ENCODE results near the gene GATAD2B.

GATAD2B gene

GRCh38 chr1:153934746-153935145, 12.0 kb upstream of the GATAD2B start:
- DNase-seq (ENCODE audit: extremely low spot score) = no peak
- ChIA-PET CTCF (interaction anchor here (3.4 kb wide), 1 partner anchor 11 kb away, joined by 15 read pairs; the partner anchor contains the start of gene DENND4B), POLR2A (no interaction called here)
- TF ChIP-seq CTCF (IDR thresholded peaks at IDR 0.05; ENCODE audit: control extremely low read depth, extremely low read depth, low read depth, missing control alignments) = no peak

GRCh38 chr1:153933955-153934354, 11.2 kb upstream of the GATAD2B start:
- TF ChIP-seq CTCF (IDR thresholded peaks at IDR 0.05; ENCODE audit: control extremely low read depth, extremely low read depth, low read depth, missing control alignments) = no peak
- ChIA-PET POLR2A (no interaction called here), CTCF (interaction anchor here (3.4 kb wide), 1 partner anchor 12 kb away, joined by 15 read pairs; the partner anchor contains the start of gene DENND4B)
- DNase-seq (ENCODE audit: extremely low spot score) = no peak

GRCh38 chr1:153933430-153933829, 10.7 kb upstream of the GATAD2B start:
- no peak for DNase-seq (ENCODE audit: extremely low spot score)
- CTCF ChIA-PET = interaction anchor here (3.4 kb wide), 1 partner anchor 12 kb away, joined by 15 read pairs; the partner anchor contains the start of gene DENND4B
- POLR2A ChIA-PET = no interaction called here
- TF ChIP-seq CTCF (IDR thresholded peaks at IDR 0.05; ENCODE audit: control extremely low read depth, extremely low read depth, low read depth, missing control alignments) = no peak

- no peak for DNase-seq (ENCODE audit: extremely low spot score)
- no peak for TF ChIP-seq CTCF (IDR thresholded peaks at IDR 0.05; ENCODE audit: control extremely low read depth, extremely low read depth, low read depth, missing control alignments)
- ChIA-PET POLR2A (no interaction called here), CTCF (interaction anchor here (1.3 to 3.4 kb wide), 2 partner anchors 13 to 55 kb away, joined by 4 to 15 read pairs; partner anchors contain the start of gene DENND4B)
These were observed 9.7 kb upstream of the GATAD2B start for GRCh38 chr1:153932156-153933131.

GRCh38 chr1:153929981-153930948, 7.5 kb upstream of the GATAD2B start:
- ChIA-PET CTCF (interaction anchor here (0.8 to 13.6 kb wide), 4 partner anchors 9 to 132 kb away, joined by 3 to 108 read pairs (median 4); partner anchors contain the start of gene DENND4B), POLR2A (interaction anchor here (0.9 kb wide), 1 partner anchor 61 kb away, joined by 3 read pairs; no protein-coding TSS in a partner anchor)
- TF ChIP-seq CTCF (IDR thresholded peaks at IDR 0.05; ENCODE audit: control extremely low read depth, extremely low read depth, low read depth, missing control alignments) = no peak
- no peak for DNase-seq (ENCODE audit: extremely low spot score)
